Stromal cell of bone marrow (primary cell): ENCODE measurements around the gene TMTC2.
"Not testable (repeated sequence)": the region's sequence is repeated elsewhere in the genome, so short reads cannot be mapped to it uniquely, and the experiment has no call there.

Experiments used
- DNase-seq: peaks from one replicate; pipeline ENCODE4 v3.0.0-alpha.2; 2012; ENCODE audit warnings: low read depth

The TMTC2 gene

DNA sequence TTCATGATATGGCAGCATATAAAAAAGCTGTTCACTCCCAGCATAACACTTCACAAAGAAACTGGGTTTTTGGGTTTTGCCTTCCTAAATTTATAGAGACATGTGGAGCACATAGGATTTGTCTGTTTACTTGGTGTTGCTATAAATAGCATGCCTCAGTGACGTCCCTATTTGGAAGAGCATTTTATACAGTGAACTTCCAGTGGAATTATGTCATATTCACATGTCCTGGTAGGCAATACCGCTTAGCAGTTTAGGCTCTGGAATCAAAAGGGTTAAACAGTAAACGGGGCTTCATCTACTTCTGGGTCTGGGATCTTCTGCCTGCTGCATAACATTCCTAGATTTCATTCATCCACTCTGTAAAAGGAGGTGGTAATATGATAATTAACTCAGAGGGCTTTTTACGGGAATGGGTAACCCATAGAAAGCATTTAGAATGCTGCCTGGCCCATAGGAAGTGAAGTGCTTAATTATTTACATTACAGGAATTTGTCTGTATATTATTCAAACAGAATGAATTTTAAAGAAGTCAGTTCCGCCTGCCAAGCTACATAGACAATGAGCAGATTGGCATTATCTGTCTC, 396.1 kb downstream of the TMTC2 start:
- DNase-seq, result no peak

DNA sequence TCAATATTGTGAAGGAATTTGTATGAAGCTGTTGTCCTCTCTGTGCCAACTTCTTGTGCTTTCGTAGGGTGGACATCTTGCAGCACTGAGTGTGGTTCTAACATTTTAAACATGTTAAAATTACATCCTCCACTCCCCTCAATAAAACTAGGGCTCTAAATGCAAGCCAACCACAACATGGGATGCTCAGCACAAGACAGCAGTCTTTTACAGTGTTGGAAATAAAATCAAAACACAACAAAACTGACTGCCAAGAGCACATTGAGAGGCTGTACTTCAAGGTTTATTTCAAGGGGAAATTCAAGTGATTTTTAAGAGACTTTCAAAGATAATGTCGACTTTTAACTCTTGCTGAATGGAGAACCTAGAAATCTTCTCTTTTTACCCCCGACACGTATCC, 396.9 kb downstream of the TMTC2 start:
- no peak for DNase-seq

DNA sequence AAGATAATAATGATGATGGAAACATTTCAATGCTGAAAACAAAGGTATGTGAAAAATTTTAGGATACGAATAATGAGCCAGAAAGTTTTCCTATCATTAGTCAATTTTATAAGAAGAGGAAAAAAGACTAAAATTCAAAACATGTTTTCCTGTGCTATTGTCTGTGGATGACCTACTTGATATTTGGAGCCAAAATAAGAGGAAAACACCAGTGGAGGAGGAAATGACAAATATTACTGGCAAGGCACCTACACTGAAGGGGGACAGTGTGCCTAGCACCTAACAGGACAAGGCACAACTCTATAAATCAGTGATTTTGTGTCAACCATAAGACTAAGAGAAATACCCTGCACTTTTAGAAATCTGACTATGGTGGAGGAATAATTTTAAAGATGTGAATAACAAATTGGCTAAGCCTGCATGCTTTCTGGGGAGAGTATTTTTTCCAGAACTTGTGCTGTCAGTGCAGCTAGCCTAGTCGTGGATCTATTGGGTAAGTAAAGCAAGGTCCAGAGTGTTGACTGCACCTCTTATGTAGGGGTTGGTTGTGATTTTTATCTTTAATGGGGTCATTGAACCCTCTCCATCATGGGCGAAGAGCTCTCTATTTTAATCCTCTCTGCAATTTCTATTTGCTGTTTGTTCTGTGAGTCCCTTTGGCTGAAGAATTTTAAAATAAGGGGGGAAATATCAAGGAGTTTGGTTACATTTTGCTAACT, 398.0 kb downstream of the TMTC2 start:
- no peak for DNase-seq

DNA sequence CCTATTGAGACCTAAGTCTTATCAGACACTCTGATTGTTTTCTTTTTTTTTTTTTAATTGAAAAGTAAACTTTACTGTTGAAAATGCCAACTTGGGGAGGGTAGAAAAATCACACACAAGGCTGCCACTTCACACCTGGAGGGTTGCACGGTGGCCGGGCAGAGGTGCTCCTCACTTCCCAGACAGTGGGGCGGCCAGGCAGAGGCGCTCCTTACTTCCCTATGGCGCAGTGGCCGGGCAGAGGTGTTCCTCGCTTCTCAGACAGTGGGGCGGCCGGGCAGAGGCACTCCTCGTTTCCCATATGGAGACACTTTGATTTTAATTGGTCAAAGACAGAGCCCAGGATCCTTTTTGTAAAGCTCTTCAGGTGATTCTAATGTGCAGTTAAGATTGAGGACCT, 399.3 kb downstream of the TMTC2 start:
- no peak for DNase-seq

DNA sequence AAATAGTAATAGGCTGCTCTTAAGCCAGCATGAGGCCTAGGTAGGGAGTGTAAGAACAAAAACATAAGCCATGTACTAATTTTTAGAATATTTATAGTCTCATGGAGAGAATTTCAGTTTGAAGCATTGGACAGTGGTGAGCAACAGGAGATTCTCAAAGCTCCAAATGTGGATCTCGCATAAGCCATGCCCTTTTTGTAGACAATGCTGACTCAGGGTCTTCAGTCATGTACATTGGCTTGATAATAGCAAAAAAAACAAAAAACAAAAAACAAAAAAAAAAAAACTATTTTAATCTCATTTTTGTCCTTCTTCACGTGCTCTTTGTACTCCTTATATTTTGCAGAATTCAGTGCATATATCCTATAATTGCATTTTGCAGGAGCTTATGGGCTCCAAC, 402.9 kb downstream of the TMTC2 start:
- DNase-seq, result no peak

DNA sequence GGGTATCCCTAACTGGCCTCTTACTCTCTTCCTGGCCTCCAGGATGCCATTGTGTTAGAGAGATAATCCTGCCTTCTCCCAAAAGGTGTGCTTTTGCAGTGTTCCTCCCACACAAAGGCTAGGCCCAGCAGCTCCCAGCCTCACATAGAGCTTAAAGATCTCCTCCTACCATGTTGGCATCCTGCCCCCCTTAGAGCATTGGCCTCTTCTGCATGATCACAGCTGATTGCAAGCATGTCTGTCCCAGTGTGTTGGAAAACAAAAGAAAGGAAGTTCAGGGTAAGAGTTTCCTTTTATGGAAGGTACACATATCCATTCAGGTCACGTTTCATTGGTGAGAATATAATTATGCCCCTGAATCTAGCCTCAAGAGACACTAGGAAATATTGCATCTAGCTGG, 405.4 kb downstream of the TMTC2 start:
- no peak for DNase-seq

DNA sequence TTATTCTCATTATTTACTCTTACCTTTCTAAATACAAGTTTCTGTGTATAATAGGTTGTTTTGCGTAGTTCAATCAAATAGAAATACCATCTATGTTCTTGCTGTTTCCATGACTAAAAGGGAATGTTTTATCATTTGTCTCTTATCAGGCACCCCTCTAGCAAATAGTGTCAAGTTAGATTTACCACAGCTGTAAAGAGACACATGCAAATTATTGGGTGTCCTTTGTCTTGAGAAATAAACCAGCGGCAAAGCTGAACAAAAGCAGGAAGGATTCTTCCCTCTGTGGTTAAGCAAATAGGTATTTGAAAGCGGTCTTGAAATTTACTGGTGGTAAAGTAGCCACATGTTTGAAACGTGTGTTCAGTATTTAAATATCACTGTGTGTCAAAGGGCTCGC, 405.9 kb downstream of the TMTC2 start:
- DNase-seq, result no peak

DNA sequence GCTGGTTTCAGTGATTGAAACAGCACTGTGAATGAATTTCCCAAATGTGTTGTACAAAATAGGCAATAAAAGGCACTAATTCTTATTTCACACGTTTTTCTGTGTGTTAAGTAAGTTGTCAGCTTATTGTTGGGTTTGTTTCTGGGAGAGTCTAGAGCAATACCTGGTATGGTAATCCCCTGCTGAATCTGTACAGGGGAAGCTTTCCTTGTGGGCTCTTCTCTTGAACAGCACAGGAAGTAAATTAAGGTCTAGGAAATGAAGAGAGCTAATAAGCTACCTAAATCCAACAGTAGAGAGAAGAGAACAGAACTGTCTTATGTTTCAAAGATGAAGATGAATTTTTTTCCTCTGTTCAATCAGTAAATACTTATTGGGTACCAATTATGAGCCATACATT, 406.7 kb downstream of the TMTC2 start:
- DNase-seq, result no peak

DNA sequence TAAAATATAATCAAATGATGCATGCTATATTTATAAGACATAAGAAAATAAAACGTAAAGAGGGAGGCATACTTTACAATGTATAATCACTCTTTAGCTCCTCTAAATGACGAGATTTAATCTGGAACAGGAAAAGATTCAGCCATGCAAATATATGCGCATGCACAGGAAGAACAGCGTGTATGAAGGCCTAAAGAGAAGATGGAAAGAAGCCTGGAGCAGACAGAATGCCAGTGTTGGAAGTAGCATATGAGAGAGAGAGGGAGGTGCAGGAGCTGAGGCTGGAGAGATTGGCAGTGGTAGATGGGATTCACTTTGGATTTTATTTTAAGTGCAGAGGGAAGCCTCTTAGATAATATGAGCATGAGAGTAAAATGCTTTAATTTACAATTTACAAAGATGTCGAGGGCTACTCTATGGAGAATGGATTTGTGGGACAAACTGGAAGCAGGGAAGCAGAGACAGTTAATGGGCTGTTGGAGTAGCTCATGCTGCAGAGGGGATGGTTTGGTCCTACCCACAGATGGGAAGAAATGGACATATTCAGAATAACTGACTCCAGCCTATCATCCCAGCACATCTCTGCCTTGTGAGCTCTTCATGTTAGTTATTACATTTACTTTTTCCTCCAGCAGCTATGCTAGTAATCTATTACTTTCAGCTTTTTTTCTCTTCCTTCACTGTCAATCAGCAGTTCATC, 411.1 kb downstream of the TMTC2 start:
- no peak for DNase-seq

DNA sequence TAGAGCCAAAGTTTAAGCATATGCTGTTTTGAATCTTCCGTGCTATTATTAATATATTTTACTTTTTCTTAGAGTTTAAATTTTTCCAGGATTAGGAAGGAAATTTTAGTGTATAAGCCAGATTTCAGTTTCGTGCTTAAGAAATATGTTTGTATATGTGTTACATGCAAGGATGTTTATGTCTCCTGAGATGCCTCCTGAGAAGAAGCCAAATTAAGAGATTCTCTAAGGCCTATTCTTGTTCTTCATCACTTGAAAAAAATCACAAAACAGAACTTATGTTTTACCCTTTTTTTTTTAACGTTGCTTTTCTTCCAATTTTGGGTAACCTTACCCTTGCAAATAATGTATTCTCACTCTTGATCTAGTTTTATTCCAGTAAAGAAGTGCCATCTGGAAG, 412.7 kb downstream of the TMTC2 start:
- DNase-seq, result no peak

DNA sequence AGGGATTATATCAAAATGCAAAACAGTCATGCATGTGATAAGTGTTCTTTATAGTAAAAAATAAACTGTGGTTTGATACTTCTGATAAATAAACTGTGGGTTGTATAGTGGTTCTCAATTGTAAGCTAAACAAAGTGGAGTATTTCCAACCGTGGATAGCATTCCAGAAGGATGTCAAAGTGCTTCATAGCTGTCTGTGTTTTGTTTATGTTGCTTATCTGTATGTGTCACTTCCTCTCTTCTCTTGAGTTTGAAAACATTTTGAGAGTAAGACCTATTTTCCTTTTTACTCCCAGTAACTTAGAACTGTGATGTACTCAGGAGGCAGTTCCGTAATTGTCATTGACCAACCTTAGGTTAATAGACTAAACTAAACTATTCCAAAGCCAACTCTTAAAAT, 415.8 kb downstream of the TMTC2 start:
- DNase-seq, result no peak

DNA sequence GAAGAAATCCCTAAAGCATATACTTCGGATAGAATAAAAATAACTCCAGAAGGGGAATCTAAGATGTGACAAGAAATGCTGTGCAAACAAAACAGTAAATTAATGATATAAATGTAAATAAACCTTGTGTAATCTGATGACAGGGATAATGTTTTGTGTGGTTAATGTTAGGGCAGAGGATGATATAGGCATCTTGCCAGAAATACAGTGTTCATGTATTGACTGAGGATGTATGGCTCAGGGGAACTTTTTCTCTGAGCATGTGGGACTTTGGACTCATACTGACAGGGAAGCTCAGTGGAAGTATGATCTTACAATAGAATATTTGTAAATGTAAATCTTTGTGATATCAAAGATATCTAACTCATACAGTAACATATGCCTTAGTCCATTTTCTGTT, 420.2 kb downstream of the TMTC2 start:
- DNase-seq, result no peak

DNA sequence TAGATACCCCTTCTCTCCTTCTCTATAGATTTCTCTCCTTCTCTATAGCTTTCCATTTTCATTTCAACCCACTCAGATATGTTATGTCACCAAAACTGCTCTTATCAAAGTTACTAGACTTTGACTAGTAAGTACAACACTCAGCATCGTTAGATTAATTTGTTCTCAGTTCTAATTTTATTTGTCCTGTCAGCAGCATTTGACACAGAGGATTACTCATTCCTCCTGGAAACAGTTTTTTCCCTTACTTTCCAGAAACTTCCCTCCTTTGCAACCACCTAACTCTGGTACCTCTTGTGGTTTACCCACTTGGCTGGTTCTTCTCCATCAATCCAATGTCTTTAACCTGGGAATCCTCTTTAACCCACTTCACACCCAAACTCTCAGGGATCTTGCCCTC, 423.7 kb downstream of the TMTC2 start:
- no peak for DNase-seq

DNA sequence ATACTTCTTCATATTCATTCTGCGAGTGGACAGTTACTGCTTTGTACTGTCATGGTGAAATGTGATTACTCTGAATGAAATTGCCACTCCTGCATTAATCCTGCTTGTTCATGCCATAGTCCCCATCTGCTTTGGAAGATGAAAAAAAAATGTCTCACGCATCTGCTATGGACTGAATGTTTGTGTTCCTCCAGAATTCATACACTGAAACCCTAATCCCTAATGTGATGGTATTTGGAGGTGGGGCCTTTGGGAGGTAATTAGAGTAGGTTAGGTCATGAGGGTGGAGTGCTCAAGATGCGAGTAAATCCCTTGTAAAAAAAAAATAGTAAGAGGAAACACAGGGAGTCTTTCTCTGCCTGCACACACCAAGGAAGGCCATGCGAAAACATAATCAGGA, 427.2 kb downstream of the TMTC2 start:
- DNase-seq, result no peak

DNA sequence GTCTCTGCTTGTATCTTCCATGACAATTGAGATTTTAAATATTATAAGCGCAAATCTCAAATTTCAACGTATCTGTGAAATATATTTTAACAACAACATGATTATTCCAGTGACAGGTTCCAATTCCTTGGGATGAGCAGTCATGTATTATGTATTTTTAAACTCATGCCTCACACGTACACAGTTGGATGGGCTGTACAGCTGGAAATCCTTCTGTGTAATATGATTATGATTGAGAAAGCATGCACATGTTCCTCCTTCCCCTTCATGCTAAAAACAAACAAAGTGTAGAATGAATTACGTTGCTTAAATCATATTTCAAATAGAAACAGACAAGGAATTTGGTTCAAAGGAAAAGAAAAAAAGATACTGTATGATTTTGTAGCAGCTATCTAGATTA, 428.3 kb downstream of the TMTC2 start:
- DNase-seq, result no peak

DNA sequence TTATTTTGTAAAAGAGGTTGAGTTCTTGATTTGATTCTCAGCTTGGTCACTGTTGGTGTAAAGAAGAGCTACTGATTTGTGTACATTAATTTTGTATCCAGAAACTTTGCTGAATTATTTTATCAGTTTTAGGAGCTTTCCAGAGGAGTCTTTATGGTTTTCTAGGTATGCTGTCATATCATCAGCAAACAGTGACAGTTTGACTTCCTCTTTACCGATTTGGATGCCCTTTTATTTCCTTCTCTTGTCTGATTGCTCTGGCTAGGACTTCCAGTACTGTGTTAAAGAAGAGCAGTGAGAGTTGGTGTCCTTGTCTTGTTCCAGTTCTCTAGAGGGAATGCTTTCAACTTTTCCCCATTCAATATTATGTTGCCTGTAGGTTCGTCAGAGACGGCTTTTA, 431.2 kb downstream of the TMTC2 start:
- not testable (repeated sequence) for DNase-seq

DNA sequence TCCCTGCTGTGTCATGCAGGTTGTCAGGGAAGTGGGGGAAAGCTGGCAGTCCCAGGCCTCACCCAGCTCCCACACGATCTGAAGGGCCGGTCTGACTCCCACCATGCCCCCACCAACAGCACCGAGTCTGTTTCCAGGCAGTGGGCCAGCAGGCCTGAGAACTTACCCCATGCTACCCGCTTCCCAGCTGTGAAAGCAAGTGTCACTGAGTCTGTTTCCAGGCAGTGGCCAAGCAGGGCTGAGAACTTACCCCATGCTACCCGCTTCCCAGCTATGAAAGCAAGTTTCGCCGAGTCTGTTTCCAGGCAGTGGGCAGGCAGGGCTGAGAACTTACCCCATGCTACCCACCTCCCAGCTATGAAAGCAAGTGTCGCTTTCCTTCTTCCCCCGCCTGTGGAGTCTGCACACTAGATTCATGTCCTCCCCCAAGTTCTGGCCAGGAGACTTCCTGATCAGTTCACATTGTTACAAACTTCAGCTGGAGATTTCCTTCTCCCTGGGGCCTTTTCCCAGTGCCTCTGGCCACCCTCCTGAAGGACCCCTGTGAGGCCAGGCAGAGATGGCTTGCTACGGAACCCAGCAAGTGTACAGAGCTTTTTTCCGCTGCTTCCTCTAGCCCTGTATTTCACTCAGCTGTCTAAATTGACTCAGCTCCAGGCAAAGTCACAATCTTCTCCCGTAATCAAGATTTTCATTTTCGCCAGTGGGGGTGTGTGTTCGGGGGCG, 435.4 kb downstream of the TMTC2 start:
- no peak for DNase-seq

DNA sequence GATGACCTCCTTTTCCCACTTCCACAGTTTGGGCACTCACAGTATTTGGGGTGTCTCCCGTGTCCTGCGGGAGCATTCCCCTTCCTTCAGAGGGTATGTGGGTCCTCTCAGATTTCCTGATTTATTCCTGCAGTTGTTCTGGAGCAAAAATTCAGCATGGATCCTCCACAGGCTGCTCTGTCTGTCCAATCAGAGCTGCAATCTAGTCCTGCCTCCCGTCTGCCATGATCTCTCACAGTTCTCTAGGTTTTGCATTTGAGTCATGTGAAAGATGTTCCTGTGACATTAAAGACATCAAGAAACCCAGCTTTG, 435.9 kb downstream of the TMTC2 start:
- DNase-seq, result no peak

DNA sequence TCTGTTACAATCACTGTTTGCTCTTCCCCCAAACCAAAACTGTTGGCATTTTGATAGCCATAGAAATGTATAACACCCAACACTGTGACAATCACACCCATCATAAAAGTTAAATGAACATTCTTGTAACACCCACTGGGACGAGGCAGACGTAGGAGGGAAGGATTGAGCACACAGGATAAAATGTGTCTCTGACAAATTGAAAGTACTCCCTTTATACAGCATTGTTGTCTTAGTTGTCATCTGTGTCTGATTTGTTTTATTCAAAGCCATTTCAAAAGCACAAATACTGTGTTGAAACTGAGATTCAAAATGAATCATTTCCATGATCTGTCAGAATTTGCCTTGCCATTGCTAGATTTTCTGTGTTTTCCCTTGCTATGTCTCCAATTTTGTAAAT, 436.3 kb downstream of the TMTC2 start:
- DNase-seq, result no peak

DNA sequence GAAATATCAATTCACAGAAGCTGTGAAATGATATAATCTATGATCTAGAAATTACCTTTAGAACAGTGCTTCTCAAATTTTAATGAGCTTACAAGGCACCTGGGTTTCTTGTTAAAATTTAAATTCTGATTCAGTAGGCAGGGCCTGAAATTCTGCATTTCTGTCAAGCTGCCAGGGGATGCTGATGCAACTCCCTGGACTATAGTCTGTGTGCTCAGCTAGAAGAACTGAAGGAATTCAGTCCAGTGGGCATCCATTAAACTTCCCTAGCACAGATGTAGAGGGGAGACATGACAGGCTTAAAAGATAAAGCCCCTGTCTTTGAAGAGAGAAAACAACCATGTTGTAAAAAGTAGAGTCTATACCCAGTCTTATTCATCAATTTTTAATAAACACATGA, 441.8 kb downstream of the TMTC2 start:
- peak; percentile 2 for DNase-seq

DNA sequence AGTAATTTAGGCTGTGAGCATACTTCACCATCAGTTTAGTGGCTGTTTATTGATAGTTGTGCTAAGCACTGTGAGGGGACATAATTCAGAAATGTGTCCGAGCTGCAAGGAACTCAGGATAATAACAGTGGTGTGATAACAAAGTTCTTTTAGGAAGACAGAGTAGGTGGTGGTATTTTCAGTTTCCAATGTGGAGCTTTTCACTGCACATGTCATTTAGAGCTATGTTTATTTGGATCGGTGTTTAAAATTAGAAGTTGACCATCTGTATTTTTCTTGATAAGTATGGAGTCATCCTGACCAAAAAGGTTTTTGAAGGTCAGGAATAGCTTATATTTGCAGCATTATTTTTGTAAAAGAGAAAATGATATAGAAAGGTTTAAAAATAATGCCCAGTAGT, 443.5 kb downstream of the TMTC2 start:
- no peak for DNase-seq

DNA sequence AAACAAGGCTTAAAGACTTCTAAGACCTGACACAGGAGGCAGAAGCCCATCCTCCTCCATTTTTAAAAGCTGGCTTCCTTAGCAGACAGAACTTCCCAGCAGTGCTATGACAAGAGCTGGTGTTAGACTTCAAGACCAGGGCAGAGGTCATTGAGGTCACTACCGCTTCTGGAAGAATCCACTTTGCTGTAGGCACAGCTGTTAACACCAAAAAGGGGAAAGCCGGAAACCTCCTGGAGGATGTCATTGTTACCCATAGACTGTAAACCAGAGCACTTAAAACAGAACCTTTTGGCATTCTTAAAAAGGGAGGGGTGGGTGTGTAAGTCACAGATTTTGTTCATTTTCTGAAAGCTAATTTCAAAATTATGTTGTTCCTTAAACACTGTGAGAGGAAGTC, 445.7 kb downstream of the TMTC2 start:
- no peak for DNase-seq

DNA sequence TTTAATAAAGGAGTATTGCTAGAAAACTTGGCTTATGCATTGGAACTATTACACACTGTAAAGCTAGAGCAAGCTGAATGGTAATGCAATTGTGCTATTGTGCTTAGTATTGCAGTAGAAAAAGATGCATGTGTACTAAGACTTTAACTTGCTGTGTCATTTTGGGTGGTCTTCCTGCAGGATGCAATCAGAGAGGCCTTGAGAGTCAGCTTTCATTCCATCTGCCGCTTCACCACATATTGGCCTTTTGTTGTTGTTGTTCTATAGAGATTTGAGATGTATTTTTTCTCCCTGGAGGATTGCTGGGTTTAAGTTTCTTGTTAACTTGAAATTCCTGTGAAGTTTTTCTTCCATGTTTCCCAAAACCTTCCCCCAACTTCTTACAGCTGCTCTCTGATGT, 449.7 kb downstream of the TMTC2 start:
- DNase-seq, result no peak
